BJ (cell line): ENCODE results near the gene FAHD1. TPM values are rescaled to one million over a fixed set of nuclear protein-coding genes. Genes with fewer than 3 reads are reported as not detected.

Experiments
- CTCF ChIA-PET: fragments of 350-600 bp; formaldehyde crosslinking; extraction: SDS; loops from one replicate; lab custom pipeline; 2021; ENCODE audit warnings: antibody characterized with exemption, inconsistent platforms; lab: Yijun Ruan, JAX
- POLR2A ChIA-PET: fragments of 300-600 bp; sonication (Branson Sonifier 250); formaldehyde crosslinking; extraction: SDS; loops from one replicate; lab custom pipeline; 2021; ENCODE audit warnings: antibody characterized with exemption; lab: Charles Lee
- DNase-seq: peaks from one replicate; pipeline ENCODE4 v3.0.0-alpha.2; 2011; ENCODE audit warnings: low read depth
- H3K27me3 ChIP-seq: 2 replicates; pipeline ENCODE4 v1.6.0; 2011; ENCODE audit warnings: low read length; ENCODE audit not compliant: control insufficient read depth, insufficient read depth
- H3K36me3 ChIP-seq: 2 replicates; pipeline ENCODE4 v1.5.1; 2011; ENCODE audit warnings: low read length; ENCODE audit not compliant: control insufficient read depth, insufficient read depth
- H3K4me3 ChIP-seq: 2 replicates; pipeline ENCODE4 v1.5.1; 2011; ENCODE audit warnings: low read depth, mild to moderate bottlenecking, control low read depth, low read length
- CTCF ChIP-seq: IDR thresholded peaks from 2 replicates; pipeline ENCODE4 v1.5.1; 2011; ENCODE audit warnings: low read depth, mild to moderate bottlenecking, control low read depth, inconsistent platforms, low read length, moderate library complexity; ENCODE audit not compliant: insufficient read depth
- polyA plus RNA-seq: library from polyadenylated mRNA; depleted of rRNA; stranded (reverse); fragments of >200 nt; gene quantifications from 2 replicates; pipeline ENCODE4 v1.2.3, GENCODE V29; 2011

FAHD1 gene
- polyA plus RNA-seq, 1 experiment: 52.5 TPM

- TF ChIP-seq CTCF: no peak
- CTCF ChIA-PET: interaction anchor here (4.0 kb wide), 1 partner anchor 13 kb away, joined by 15 read pairs; no protein-coding TSS in a partner anchor
- Histone ChIP-seq H3K27me3 (no peaks in the 10 kb centered on the region), H3K36me3 (peaks cover 5% of the 10 kb centered on the region; the same call in 1 of the 2 replicates), H3K4me3 (peak overlapping the region; percentile 76)
- no peak for DNase-seq
- POLR2A ChIA-PET: no interaction called here
Observed at GRCh38 chr16:1825864-1826690, 929 bp upstream of the FAHD1 start.

DNA sequence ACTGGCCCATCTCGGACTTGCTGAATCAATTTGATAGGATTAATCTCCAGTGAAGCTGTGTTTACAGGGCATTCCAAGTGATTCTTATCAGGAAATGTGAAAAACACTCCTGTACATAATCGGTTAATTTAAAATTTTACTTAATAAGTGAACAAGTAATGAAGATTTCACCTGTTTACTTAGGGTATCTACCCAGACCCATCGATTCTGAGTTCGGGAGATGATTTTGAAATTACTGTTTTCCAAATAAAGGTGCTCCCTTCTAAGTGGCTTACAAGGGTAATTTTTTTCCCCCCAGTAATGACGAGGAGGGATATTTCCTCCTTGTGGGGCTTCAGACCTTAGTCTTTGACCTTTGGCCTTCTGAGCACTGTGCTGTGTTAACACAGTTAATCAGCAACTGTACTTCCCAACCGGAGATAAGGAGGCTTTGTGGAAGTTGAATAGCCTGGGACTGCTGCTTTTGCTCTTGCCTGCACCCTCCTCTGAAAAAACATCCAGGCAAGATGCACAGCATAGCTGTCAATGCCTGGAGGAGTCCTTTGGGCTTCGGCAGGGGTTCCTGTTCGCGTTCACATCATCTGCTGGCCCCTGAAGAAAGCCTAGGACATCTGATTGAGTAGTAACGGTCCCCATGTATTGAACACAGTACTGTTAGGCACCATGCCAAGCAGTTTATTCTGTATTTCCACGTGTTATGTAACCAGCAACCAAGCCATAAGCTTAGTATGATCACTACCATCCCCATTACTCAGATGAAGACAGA lies 1.8 kb downstream of the FAHD1 start:
- CTCF ChIA-PET: interaction anchor here (1.3 to 1.9 kb wide), 2 partner anchors 15 to 123 kb away, joined by 3 to 5 read pairs; partner anchors contain the start of gene MAPK8IP3
- H3K27me3 ChIP-seq: no peaks in the 10 kb centered on the region
- no peak for TF ChIP-seq CTCF
- no peaks in the 10 kb centered on the region for H3K36me3 ChIP-seq
- DNase-seq: no peak
- 0 out of 2 replicates have a peak overlapping the region, but pooled peaks have one; percentile 7 for H3K4me3 ChIP-seq
- POLR2A ChIA-PET: no interaction called here

GRCh38 chr16:1830213-1830612 lies 3.2 kb downstream of the FAHD1 start:
- Histone ChIP-seq H3K27me3 (no peaks in the 10 kb centered on the region), H3K4me3 (no peak overlapping the region), H3K36me3 (no peaks in the 10 kb centered on the region)
- no peak for TF ChIP-seq CTCF
- CTCF ChIA-PET: interaction anchor here (0.6 to 1.9 kb wide), 3 partner anchors 17 to 30 kb away, joined by 3 to 5 read pairs (median 3); no protein-coding TSS in a partner anchor
- no peak for DNase-seq
- POLR2A ChIA-PET: no interaction called here

DNA sequence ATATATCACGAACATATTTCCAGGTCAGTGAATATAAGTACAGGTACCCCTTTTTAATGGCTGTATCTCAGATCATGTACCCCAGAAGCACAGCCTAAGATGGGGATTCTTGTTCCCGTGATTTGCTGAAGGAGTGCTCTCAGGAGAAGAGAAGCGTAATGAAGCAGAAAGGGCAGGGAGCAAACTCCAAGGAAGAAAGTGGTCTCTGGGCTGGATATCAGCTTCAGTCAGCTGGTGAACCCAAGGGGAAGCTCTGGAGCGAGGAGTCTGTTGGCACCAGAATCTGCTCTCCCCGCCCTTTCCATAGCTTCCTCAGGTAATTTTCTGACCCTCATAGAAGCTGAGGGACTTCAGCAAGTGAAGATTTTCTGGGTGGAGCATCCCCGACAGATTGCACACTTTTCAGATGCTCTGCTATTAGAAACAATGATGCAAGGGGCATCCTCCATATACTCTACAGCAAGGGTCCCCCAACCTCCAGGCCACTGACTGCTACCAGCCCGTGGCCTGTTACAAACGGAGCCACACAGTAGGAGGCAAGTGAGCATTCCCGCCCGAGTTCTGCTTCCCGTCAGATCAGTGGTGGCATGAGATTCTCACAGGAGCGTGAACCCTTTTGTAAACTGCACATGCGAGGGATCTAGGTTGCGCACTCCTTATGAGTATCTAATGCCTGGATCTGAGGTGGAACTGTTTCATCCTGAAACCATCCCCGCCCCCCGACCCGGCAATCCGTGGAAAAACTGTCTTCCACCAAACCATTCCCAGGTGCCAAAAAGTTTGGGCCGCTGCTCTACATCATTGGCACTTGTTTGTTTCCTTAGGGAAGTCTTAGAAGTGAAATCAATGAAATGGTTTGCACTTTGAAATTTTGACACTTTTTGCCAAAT lies 4.4 kb downstream of the FAHD1 start:
- Histone ChIP-seq H3K36me3 (no peaks in the 10 kb centered on the region), H3K27me3 (no peaks in the 10 kb centered on the region), H3K4me3 (no peak overlapping the region)
- TF ChIP-seq CTCF: no peak
- ChIA-PET POLR2A (no interaction called here), CTCF (interaction anchor here (1.3 kb wide), 1 partner anchor 33 kb away, joined by 3 read pairs; no protein-coding TSS in a partner anchor)
- no peak for DNase-seq
